A172 (cell line): ENCODE data around the gene NBR1. TPM values are rescaled to one million over a fixed set of nuclear protein-coding genes. Genes with fewer than 3 reads are reported as not detected.

Experiments used
- total RNA-seq: library from RNA; depleted of rRNA; stranded (reverse); fragments of >200 nt; shearing (Covaris generic); gene quantifications from 2 replicates; pipeline ENCODE4 v1.2.3, GENCODE V29; 2014; rRNA removed

NBR1 gene
- total RNA-seq, 1 experiment from 2014 or later: 93.0 TPM

Other genes with a start within 250 kb of the NBR1 start
- gene AARSD1, start 206.8 kb upstream of the NBR1 start, total RNA-seq: 37.4 and 42.1 TPM in 2 replicates
- gene PTGES3L, start 191.1 kb upstream of the NBR1 start, total RNA-seq: 0.41 and 0.43 TPM in 2 replicates
- gene RUNDC1, start 190.6 kb upstream of the NBR1 start, total RNA-seq: 7.4 and 8.5 TPM in 2 replicates
- gene RPL27, start 172.8 kb upstream of the NBR1 start, total RNA-seq: 1,148 and 1,169 TPM in 2 replicates
- 79.5 and 84.2 TPM in 2 replicates for gene IFI35, start 164.4 kb upstream of the NBR1 start, total RNA-seq
- 362 and 414 TPM in 2 replicates for gene VAT1, start 148.8 kb upstream of the NBR1 start, total RNA-seq
- 0.05 TPM in 1 of 2 replicates, not detected in the other for gene RND2, start 146.0 kb upstream of the NBR1 start, total RNA-seq
- 46.0 and 51.1 TPM in 2 replicates for gene BRCA1, start 45.9 kb upstream of the NBR1 start, total RNA-seq
- gene TMEM106A, start 40.7 kb downstream of the NBR1 start, total RNA-seq: 4.9 and 5.3 TPM in 2 replicates
- gene CCDC200, start 57.4 kb downstream of the NBR1 start, total RNA-seq: not detected in 2 replicates
- not detected in 2 replicates for gene RNU2-1, start 62.8 kb downstream of the NBR1 start, total RNA-seq
- 7.1 and 9.8 TPM in 2 replicates for gene ARL4D, start 227.8 kb downstream of the NBR1 start, total RNA-seq